Effector memory CD4-positive, alpha-beta T cell (primary cell): ENCODE results near the gene PCDHB6.
"Not testable (repeated sequence)": the region's sequence is repeated elsewhere in the genome, so short reads cannot be mapped to it uniquely, and the experiment has no call there.

ENCODE experiments used
- DNase-seq, 3 donors: peaks; one replicate each; pipeline ENCODE4 v3.0.0-alpha.2; 2020
- H3K27ac ChIP-seq: 2 replicates; pipeline ENCODE4 v1.7.0; 2013; ENCODE audit warnings: mild to moderate bottlenecking, low read length, moderate library complexity; ENCODE audit not compliant: insufficient read depth, poor library complexity, severe bottlenecking
- H3K27me3 ChIP-seq: replicated peaks from 2 replicates; pipeline ENCODE4 v1.7.0; 2013; ENCODE audit warnings: mild to moderate bottlenecking, low read length; ENCODE audit not compliant: insufficient read depth, control insufficient read depth, poor library complexity, severe bottlenecking
- H3K36me3 ChIP-seq: 2 replicates; pipeline ENCODE4 v1.7.0; 2013; ENCODE audit warnings: mild to moderate bottlenecking, low read length, moderate library complexity; ENCODE audit not compliant: control insufficient read depth, insufficient read depth
- H3K4me1 ChIP-seq: 2 replicates; pipeline ENCODE4 v1.7.0; 2013; ENCODE audit warnings: low read length, mild to moderate bottlenecking; ENCODE audit not compliant: control insufficient read depth, insufficient read depth, poor library complexity, severe bottlenecking
- H3K4me3 ChIP-seq: 2 replicates; pipeline ENCODE4 v1.7.0; 2013; ENCODE audit warnings: low read length, low read depth, mild to moderate bottlenecking; ENCODE audit not compliant: insufficient read depth, poor library complexity, severe bottlenecking
- H3K9me3 ChIP-seq: 2 replicates; pipeline ENCODE4 v1.7.0; 2013; ENCODE audit warnings: mild to moderate bottlenecking, low read length, moderate library complexity; ENCODE audit not compliant: control insufficient read depth
- total RNA-seq, 3 donors: gene quantifications; one replicate each; lab custom pipeline; 2026; lab: John Stamatoyannopoulos, UW

PCDHB6 gene
- total RNA-seq, result 0 reads per million in 3 donors

- H3K27ac ChIP-seq, result no peak within 1 kb of the TSS
- H3K4me3 ChIP-seq, result no peak within 1 kb of the TSS
- no peaks in the 10 kb centered on the region for H3K9me3 ChIP-seq
- no peaks in the 10 kb centered on the region for H3K36me3 ChIP-seq
- DNase-seq, result no peak
- no peaks in the 10 kb centered on the region for H3K4me1 ChIP-seq
- H3K27me3 ChIP-seq, result peaks cover 8% of the 10 kb centered on the region
Measured at GRCh38 chr5:141149812-141150211, at the start of gene PCDHB6. PCDHB6 (plus strand) TSS chr5:141150057; CDS start chr5:141150258, 201 bp downstream.

- no peaks in the 10 kb centered on the region for H3K36me3 ChIP-seq
- no peaks in the 10 kb centered on the region for H3K9me3 ChIP-seq
- no peak within 1 kb of the TSS for H3K4me3 ChIP-seq
- DNase-seq, result no peak
- H3K27me3 ChIP-seq, result peaks cover 6% of the 10 kb centered on the region
- H3K27ac ChIP-seq, result no peak within 1 kb of the TSS
- no peaks in the 10 kb centered on the region for H3K4me1 ChIP-seq
Measured at GRCh38 chr5:141100243-141100805, 49.5 kb upstream of the PCDHB6 start, which contains the start of gene PCDHB3. PCDHB3 (plus strand) TSS chr5:141100473; CDS start chr5:141100650, 177 bp downstream.

GRCh38 chr5:141101059-141101458 is 48.8 kb upstream of the PCDHB6 start:
- Histone ChIP-seq H3K4me1 (no peaks in the 10 kb centered on the region), H3K36me3 (no peaks in the 10 kb centered on the region), H3K27ac (no peak overlapping the region), H3K9me3 (no peaks in the 10 kb centered on the region), H3K27me3 (peaks cover 6% of the 10 kb centered on the region), H3K4me3 (no peak overlapping the region)
- no peak for DNase-seq

GRCh38 chr5:141102070-141102469 is 47.8 kb upstream of the PCDHB6 start:
- H3K27me3 ChIP-seq, DNase-seq, H3K36me3 ChIP-seq, H3K4me1 ChIP-seq, H3K4me3 ChIP-seq, H3K27ac ChIP-seq, H3K9me3 ChIP-seq: not testable (repeated sequence)

GRCh38 chr5:141102471-141102870 is 47.4 kb upstream of the PCDHB6 start:
- not testable (repeated sequence) for H3K4me3 ChIP-seq, H3K27ac ChIP-seq, DNase-seq, H3K36me3 ChIP-seq, H3K27me3 ChIP-seq, H3K4me1 ChIP-seq, H3K9me3 ChIP-seq

- no peak for DNase-seq
- no peak overlapping the region for H3K4me3 ChIP-seq
- no peak overlapping the region for H3K27ac ChIP-seq
- no peaks in the 10 kb centered on the region for H3K9me3 ChIP-seq
- no peaks in the 10 kb centered on the region for H3K4me1 ChIP-seq
- H3K36me3 ChIP-seq, result no peaks in the 10 kb centered on the region
- peaks cover 6% of the 10 kb centered on the region for H3K27me3 ChIP-seq
Measured at GRCh38 chr5:141105350-141105749, 44.5 kb upstream of the PCDHB6 start.

- Histone ChIP-seq H3K9me3 (no peaks in the 10 kb centered on the region), H3K27me3 (no peaks in the 10 kb centered on the region), H3K27ac (no peak overlapping the region), H3K4me1 (no peaks in the 10 kb centered on the region), H3K36me3 (no peaks in the 10 kb centered on the region), H3K4me3 (no peak overlapping the region)
- no peak for DNase-seq
Measured at GRCh38 chr5:141119250-141119649, 30.6 kb upstream of the PCDHB6 start.

- Histone ChIP-seq H3K27me3 (no peaks in the 10 kb centered on the region), H3K4me3 (no peak within 1 kb of the TSS), H3K4me1 (no peaks in the 10 kb centered on the region), H3K27ac (no peak within 1 kb of the TSS), H3K9me3 (no peaks in the 10 kb centered on the region), H3K36me3 (no peaks in the 10 kb centered on the region)
- DNase-seq, result no peak
Measured at GRCh38 chr5:141121563-141121962, 28.3 kb upstream of the PCDHB6 start, which contains the start of gene PCDHB4. PCDHB4 (plus strand) TSS chr5:141121818; CDS start chr5:141121999, 181 bp downstream.

GRCh38 chr5:141121985-141122384 is 27.9 kb upstream of the PCDHB6 start:
- Histone ChIP-seq H3K36me3 (no peaks in the 10 kb centered on the region), H3K4me1 (no peaks in the 10 kb centered on the region), H3K9me3 (no peaks in the 10 kb centered on the region), H3K27me3 (no peaks in the 10 kb centered on the region), H3K4me3 (no peak overlapping the region), H3K27ac (no peak overlapping the region)
- no peak for DNase-seq

- not testable (repeated sequence) for H3K9me3 ChIP-seq, H3K36me3 ChIP-seq, H3K27me3 ChIP-seq, H3K27ac ChIP-seq, H3K4me1 ChIP-seq, H3K4me3 ChIP-seq, DNase-seq
Measured at GRCh38 chr5:141123396-141124135, 26.3 kb upstream of the PCDHB6 start.
